Muscle layer of colon (tissue), 2 donors: ENCODE data around the gene SPATC1L.
"Not testable (repeated sequence)": the region's sequence is repeated elsewhere in the genome, so short reads cannot be mapped to it uniquely, and the experiment has no call there.

Experiments used
- H3K27ac ChIP-seq: one replicate; pipeline ENCODE4 v1.7.0; 2013; ENCODE audit warnings: low read depth, mild to moderate bottlenecking, low read length, moderate library complexity
- H3K27me3 ChIP-seq, 2 donors: one replicate each; pipeline ENCODE4 v1.7.0; 2013; ENCODE audit warnings: low read length in 2 of 2, mild to moderate bottlenecking in 2 of 2; ENCODE audit not compliant: insufficient read depth in 2 of 2, control insufficient read depth in 1 of 2
- H3K36me3 ChIP-seq: one replicate; pipeline ENCODE4 v1.7.0; 2013; ENCODE audit warnings: mild to moderate bottlenecking, low read length; ENCODE audit not compliant: insufficient read depth
- H3K4me1 ChIP-seq: one replicate; pipeline ENCODE4 v1.7.0; 2013; ENCODE audit warnings: mild to moderate bottlenecking, low read length; ENCODE audit not compliant: insufficient read depth
- H3K4me3 ChIP-seq, 2 donors: one replicate each; pipeline ENCODE4 v1.7.0; 2013; ENCODE audit warnings: low read length in 2 of 2, low read depth in 1 of 2, mild to moderate bottlenecking in 1 of 2, moderate library complexity in 1 of 2
- H3K9ac ChIP-seq: one replicate; pipeline ENCODE4 v1.7.0; 2013; ENCODE audit warnings: low read length
- H3K9me3 ChIP-seq: one replicate; pipeline ENCODE4 v1.7.0; 2013; ENCODE audit warnings: mild to moderate bottlenecking, low read length
- donor health status: abdominal sarcoma.
- donor health status: Adenocarcinoma of cecum.

Gene SPATC1L

GRCh38 chr21:46149205-46149901 lies 34.9 kb downstream of the SPATC1L start:
- Histone ChIP-seq H3K9ac (no peak overlapping the region), H3K4me1 (peaks cover 9% of the 10 kb centered on the region), H3K9me3 (no peaks in the 10 kb centered on the region), H3K4me3 (no peak overlapping the region), H3K36me3 (no peaks in the 10 kb centered on the region), H3K27me3 (peaks cover 0 to 7% of the 10 kb centered on the region in 2 donors), H3K27ac (no peak overlapping the region)

- Histone ChIP-seq H3K27me3 (no peaks in the 10 kb centered on the region), H3K9me3 (no peaks in the 10 kb centered on the region), H3K9ac (no peak overlapping the region), H3K4me3 (no peak overlapping the region), H3K27ac (no peak overlapping the region), H3K36me3 (no peaks in the 10 kb centered on the region), H3K4me1 (peaks cover 4% of the 10 kb centered on the region)
These were observed 36.2 kb downstream of the SPATC1L start for GRCh38 chr21:46148106-46148505.

GRCh38 chr21:46147429-46147828 lies 36.8 kb downstream of the SPATC1L start:
- not testable (repeated sequence) for H3K4me3 ChIP-seq, H3K9ac ChIP-seq, H3K27me3 ChIP-seq, H3K4me1 ChIP-seq, H3K27ac ChIP-seq, H3K9me3 ChIP-seq, H3K36me3 ChIP-seq

GRCh38 chr21:46146856-46147255 lies 37.4 kb downstream of the SPATC1L start:
- no peaks in the 10 kb centered on the region for H3K9me3 ChIP-seq
- no peak overlapping the region for H3K27ac ChIP-seq
- H3K36me3 ChIP-seq: no peaks in the 10 kb centered on the region
- H3K9ac ChIP-seq: no peak overlapping the region
- no peak overlapping the region for H3K4me3 ChIP-seq
- no peaks in the 10 kb centered on the region for H3K4me1 ChIP-seq
- H3K27me3 ChIP-seq: no peaks in the 10 kb centered on the region

GRCh38 chr21:46145840-46146691 lies 38.2 kb downstream of the SPATC1L start:
- H3K4me3 ChIP-seq: no peak overlapping the region
- no peaks in the 10 kb centered on the region for H3K4me1 ChIP-seq
- no peaks in the 10 kb centered on the region for H3K36me3 ChIP-seq
- H3K27ac ChIP-seq: no peak overlapping the region
- no peaks in the 10 kb centered on the region for H3K27me3 ChIP-seq
- no peaks in the 10 kb centered on the region for H3K9me3 ChIP-seq
- no peak overlapping the region for H3K9ac ChIP-seq

- no peaks in the 10 kb centered on the region for H3K36me3 ChIP-seq
- H3K27me3 ChIP-seq: no peaks in the 10 kb centered on the region
- H3K27ac ChIP-seq: no peak overlapping the region
- H3K9me3 ChIP-seq: no peaks in the 10 kb centered on the region
- H3K4me3 ChIP-seq: no peak overlapping the region
- H3K9ac ChIP-seq: no peak overlapping the region
- H3K4me1 ChIP-seq: peaks cover 4% of the 10 kb centered on the region
These were observed 39.0 kb downstream of the SPATC1L start for GRCh38 chr21:46145159-46145839.

GRCh38 chr21:46144464-46145070 lies 39.7 kb downstream of the SPATC1L start:
- H3K27me3 ChIP-seq: no peaks in the 10 kb centered on the region
- no peaks in the 10 kb centered on the region for H3K36me3 ChIP-seq
- H3K4me3 ChIP-seq: no peak overlapping the region
- no peak overlapping the region for H3K9ac ChIP-seq
- H3K9me3 ChIP-seq: no peaks in the 10 kb centered on the region
- no peak overlapping the region for H3K27ac ChIP-seq
- peaks cover 7% of the 10 kb centered on the region for H3K4me1 ChIP-seq

- no peak overlapping the region for H3K9ac ChIP-seq
- H3K4me3 ChIP-seq: no peak overlapping the region
- peaks cover 7% of the 10 kb centered on the region for H3K4me1 ChIP-seq
- no peak overlapping the region for H3K27ac ChIP-seq
- H3K9me3 ChIP-seq: no peaks in the 10 kb centered on the region
- no peaks in the 10 kb centered on the region for H3K27me3 ChIP-seq
- no peaks in the 10 kb centered on the region for H3K36me3 ChIP-seq
These were observed 41.4 kb downstream of the SPATC1L start for GRCh38 chr21:46142582-46143473.

- Histone ChIP-seq H3K36me3 (no peaks in the 10 kb centered on the region), H3K4me1 (peaks cover 7% of the 10 kb centered on the region), H3K27ac (no peak overlapping the region), H3K4me3 (no peak overlapping the region), H3K9me3 (no peaks in the 10 kb centered on the region), H3K27me3 (no peaks in the 10 kb centered on the region), H3K9ac (no peak overlapping the region)
These were observed 42.3 kb downstream of the SPATC1L start for GRCh38 chr21:46141767-46142581.

GRCh38 chr21:46140352-46141003 lies 43.8 kb downstream of the SPATC1L start:
- H3K27ac ChIP-seq, H3K4me3 ChIP-seq, H3K4me1 ChIP-seq, H3K9ac ChIP-seq, H3K27me3 ChIP-seq, H3K9me3 ChIP-seq, H3K36me3 ChIP-seq: not testable (repeated sequence)
